K562 (cell line): ENCODE results near the gene BCAM. TPM values are rescaled to one million over a fixed set of nuclear protein-coding genes. Genes with fewer than 3 reads are reported as not detected.

Experiments used
- ARID1B ChIP-seq: fragments of 450-650 bp; IDR thresholded peaks from 2 replicates; pipeline ENCODE4 v1.6.1; 2016; ENCODE audit warnings: antibody characterized with exemption, mild to moderate bottlenecking, inconsistent platforms
- CBX1 ChIP-seq: sonication (generic); IDR thresholded peaks from 2 replicates; pipeline ENCODE4 v1.6.1; 2016; ENCODE audit warnings: antibody characterized with exemption, low read depth, mild to moderate bottlenecking
- DEAF1 ChIP-seq: fragments of 450-650 bp; formaldehyde crosslinking; IDR thresholded peaks from 2 replicates; pipeline ENCODE4 v1.4.0; 2020; ENCODE audit warnings: mild to moderate bottlenecking, moderate library complexity
- FOXJ2 ChIP-seq: fragments of 200-800 bp; sonication (Bioruptor generic); IDR thresholded peaks from 2 replicates; pipeline ENCODE4 v1.6.1; 2016; ENCODE audit warnings: missing genetic modification characterization, missing compliant biosample characterization
- HMG20A ChIP-seq: fragments of 450-650 bp; formaldehyde crosslinking; conservative IDR thresholded peaks from 2 replicates; pipeline ENCODE4 v1.4.0; 2020; ENCODE audit warnings: mild to moderate bottlenecking, mixed read lengths
- MCM7 ChIP-seq, 2 experiments: fragments of 450-650 bp; IDR thresholded peaks; 2 replicates each; pipeline ENCODE4 v1.6.1; 2016 to 2018
- RCOR1 ChIP-seq, 2 experiments: IDR thresholded peaks; 2 replicates each; pipeline ENCODE4 v1.6.1; 2012; ENCODE audit warnings: low read depth in 2 of 2, low read length in 2 of 2, borderline replicate concordance in 1 of 2, improper control_type of control experiment in 1 of 2
- TRIM25 ChIP-seq: fragments of 450-650 bp; IDR thresholded peaks from 2 replicates; pipeline ENCODE4 v1.7.0; 2016; ENCODE audit warnings: borderline replicate concordance
- USF1 ChIP-seq: sonication (generic); formaldehyde crosslinking; IDR thresholded peaks from 2 replicates; pipeline ENCODE4 v1.9.0; 2022; ENCODE audit warnings: mild to moderate bottlenecking, missing genetic modification reagents
- ZBTB49 ChIP-seq: sonication (generic); formaldehyde crosslinking; IDR thresholded peaks from 2 replicates; pipeline ENCODE4 v1.8.0; 2022; ENCODE audit warnings: missing genetic modification reagents, mild to moderate bottlenecking, borderline replicate concordance
- ZNF277 ChIP-seq: fragments of 250-450 bp; sonication (Bioruptor Pico); IDR thresholded peaks from 2 replicates; pipeline ENCODE4 v1.8.0; 2022; ENCODE audit warnings: inconsistent platforms, mild to moderate bottlenecking, moderate library complexity, borderline replicate concordance
- ZNF639 ChIP-seq, 2 experiments: fragments of 200-800 bp in 1 of 2; sonication (Bioruptor generic) in 1 of 2; sonication (generic) in 1 of 2; formaldehyde crosslinking in 1 of 2; IDR thresholded peaks in 1 of 2; conservative IDR thresholded peaks in 1 of 2; 2 replicates each; pipeline versions ENCODE4 v1.5.0 to v1.6.1; 2016 to 2020; ENCODE audit warnings: missing compliant biosample characterization in 1 of 2, missing genetic modification characterization in 1 of 2, missing genetic modification reagents in 1 of 2
- ZNF696 ChIP-seq: fragments of 250-450 bp; sonication (Bioruptor Pico); conservative IDR thresholded peaks from 2 replicates; pipeline ENCODE4 v1.4.0; 2020; ENCODE audit warnings: mild to moderate bottlenecking, moderate library complexity
- ZNF778 ChIP-seq: fragments of 450-650 bp; formaldehyde crosslinking; IDR thresholded peaks from 2 replicates; pipeline ENCODE4 v1.4.0; 2020; ENCODE audit warnings: mild to moderate bottlenecking, moderate library complexity
- polyA plus RNA-seq, 8 experiments: library from polyadenylated mRNA; depleted of rRNA in 4 of 8; stranded (reverse) in 5 of 8; unstranded in 3 of 8; fragments of >200 nt; fragmentation: Nextera tagmentation in 2 of 8; fragmentation: Illumina TruSeq in 1 of 8; extraction: Ambion mirVana in 2 of 8; extraction: Trizol in 1 of 8; gene quantifications; 2 replicates each; pipeline versions ENCODE4 v1.2.1 to v1.2.3, GENCODE V29; 2011 to 2014; ENCODE audit warnings: inconsistent platforms in 1 of 8, missing spikeins in 1 of 8
- total RNA-seq, 7 experiments: library from RNA; depleted of rRNA in 6 of 7; stranded (reverse); fragments of >200 nt in 6 of 7; fragmentation: Illumina TruSeq in 2 of 7; extraction: Trizol in 2 of 7; gene quantifications; 2 replicates each; pipeline versions ENCODE4 v1.2.1 to v1.2.3, GENCODE V29; 2011 to 2021; ENCODE audit warnings: low replicate concordance in 1 of 7

The BCAM gene
- total and polyA plus RNA-seq, 9 of the 15 experiments (the other 6 are each of a cell fraction or from before 2014, with no cell fraction given), result 0.07 to 1.3 (median 0.33) TPM; not detected in 2

- TF ChIP-seq ZBTB49 (CRISPR knock-in tag) (no peak), ZNF696 (CRISPR knock-in tag) (no peak), FOXJ2 (tag) (no peak), ZNF277 (CRISPR knock-in tag) (no peak), ARID1B (0 out of 2 replicates have a peak, but pooled peaks have one; percentile 43), USF1 (CRISPR knock-in tag) (peak; percentile 75), ZNF639 (CRISPR knock-in tag; conservative IDR thresholded peaks at IDR 0.05 in 1 of 2, IDR thresholded peaks at IDR 0.05 in 1 of 2) (no peak), HMG20A (no peak), RCOR1 (IDR thresholded peaks at IDR 0.05; ENCODE audit: borderline replicate concordance in 1 of 2, low read depth in 2 of 2, low read length in 2 of 2) (no peak; a peak in 1 of 4 replicates), DEAF1 (CRISPR knock-in tag) (peak; percentile 100), CBX1 (no peak), MCM7 (IDR thresholded peaks at IDR 0.05) (no peak), TRIM25 (no peak), ZNF778 (CRISPR knock-in tag) (no peak)
Measured at GRCh38 chr19:44845612-44846454, 36.9 kb downstream of the BCAM start, which contains the start of gene NECTIN2 (continued).
